GM13977 (cell line): ENCODE results near the gene IL1RAPL1.

Experiments used
- DNase-seq: peaks from one replicate; pipeline ENCODE4 v3.0.0; 2012; ENCODE audit warnings: low spot score
- CTCF ChIP-seq: IDR thresholded peaks from 2 replicates; pipeline ENCODE4 v1.5.1; 2012; ENCODE audit warnings: mild to moderate bottlenecking, control low read depth; ENCODE audit not compliant: insufficient read depth; ENCODE audit errors: extremely low read depth, missing control alignments
- in situ Hi-C: fragments of 300-500 bp; cut with MboI; formaldehyde crosslinking; loops from one replicate; pipeline ENCODE4 v1.12.0; 2022; ENCODE audit warnings: low sequenced_read_pairs, low pct_unique_long_range_greater_than_20kb, mixed read lengths, inconsistent platforms; ENCODE audit not compliant: unreplicated experiment

IL1RAPL1 gene

GRCh38 chrX:29143356-29143755 lies 556.1 kb downstream of the IL1RAPL1 start:
- DNase-seq: no peak
- in situ Hi-C loops: no loop called here
- TF ChIP-seq CTCF: no peak

GRCh38 chrX:29143756-29144155 lies 556.5 kb downstream of the IL1RAPL1 start:
- no peak for TF ChIP-seq CTCF
- DNase-seq: no peak
- in situ Hi-C loops: no loop called here

GRCh38 chrX:29145316-29145715 lies 558.1 kb downstream of the IL1RAPL1 start:
- no peak for DNase-seq
- TF ChIP-seq CTCF: no peak
- in situ Hi-C loops: no loop called here

GRCh38 chrX:29148511-29148910 lies 561.3 kb downstream of the IL1RAPL1 start:
- in situ Hi-C loops: no loop called here
- no peak for DNase-seq

GRCh38 chrX:29155286-29155685 lies 568.0 kb downstream of the IL1RAPL1 start:
- no peak for DNase-seq
- no peak for TF ChIP-seq CTCF
- in situ Hi-C loops: no loop called here

More at GRCh38 chrX:29148511-29148910, 561.3 kb downstream of the IL1RAPL1 start:
- TF ChIP-seq CTCF: no peak

GRCh38 chrX:29172880-29173279 lies 585.6 kb downstream of the IL1RAPL1 start:
- DNase-seq: no peak
- no peak for TF ChIP-seq CTCF
- in situ Hi-C loops: no loop called here

GRCh38 chrX:29187264-29187663 lies 600.0 kb downstream of the IL1RAPL1 start:
- TF ChIP-seq CTCF: no peak
- in situ Hi-C loops: no loop called here
- DNase-seq: no peak
